GM21528 (cell line): ENCODE measurements around the gene FOXO3.

Experiments used
- ATAC-seq: cut with Tn5 transposase; IDR thresholded peaks from one replicate; pipeline ENCODE4 v1.9.1; 2021; ENCODE audit warnings: mild to moderate bottlenecking, moderate library complexity; ENCODE audit not compliant: unreplicated experiment, low FRiP score

Gene FOXO3

DNA sequence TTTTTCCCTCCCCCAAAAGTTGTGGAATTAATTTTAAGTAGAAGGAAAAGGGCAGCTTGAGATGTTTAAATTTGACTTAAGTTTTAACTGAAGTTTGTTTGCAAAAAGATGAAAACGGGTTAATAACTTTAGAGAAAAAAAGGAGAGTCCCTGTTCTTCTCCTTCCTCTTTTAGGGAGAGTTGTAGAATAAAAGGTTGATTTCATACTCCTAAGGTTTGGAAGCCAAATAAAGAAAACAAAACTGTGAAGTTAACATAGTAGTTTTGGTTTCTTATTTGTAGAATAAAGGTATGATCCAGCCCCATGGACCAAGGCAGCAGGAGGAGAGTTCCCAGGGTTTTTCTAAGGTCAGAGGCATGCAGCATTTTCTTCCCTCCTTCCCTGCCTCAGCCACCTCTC, 33.4 kb downstream of the FOXO3 start:
- ATAC-seq, result no peak

GRCh38 chr6:108594640-108595039, 33.9 kb downstream of the FOXO3 start:
- ATAC-seq, result no peak

- ATAC-seq, result no peak
Measured at GRCh38 chr6:108596956-108597355, 36.2 kb downstream of the FOXO3 start.

- ATAC-seq, result no peak
Measured at GRCh38 chr6:108597572-108598304, 37.0 kb downstream of the FOXO3 start.

DNA sequence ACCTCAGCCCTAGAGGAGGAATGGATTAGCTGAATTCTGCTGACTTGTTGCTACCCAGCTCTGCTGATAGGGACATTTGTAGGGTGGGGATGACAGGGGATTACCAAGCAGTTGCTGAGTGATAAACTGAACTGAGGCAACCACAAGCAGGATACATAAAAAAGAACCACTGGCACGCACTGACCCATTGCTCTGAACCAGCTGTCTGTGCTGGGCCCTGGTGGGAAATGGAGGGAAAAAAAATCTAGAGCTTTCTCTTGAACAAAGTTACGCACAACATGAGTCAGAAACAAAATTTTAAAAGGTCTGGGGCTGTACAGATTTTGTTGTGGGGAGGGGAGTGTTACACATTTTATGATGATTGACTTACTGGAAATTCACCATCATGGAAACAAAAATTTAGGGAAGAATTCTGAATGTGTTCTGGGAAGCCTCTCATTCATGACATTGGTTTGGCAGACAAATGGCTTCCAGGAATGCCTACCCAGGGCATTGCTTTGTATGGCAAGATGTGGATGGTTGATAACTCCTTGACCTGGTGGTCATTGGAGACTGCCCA, 37.7 kb downstream of the FOXO3 start:
- peak; percentile 79 for ATAC-seq

DNA sequence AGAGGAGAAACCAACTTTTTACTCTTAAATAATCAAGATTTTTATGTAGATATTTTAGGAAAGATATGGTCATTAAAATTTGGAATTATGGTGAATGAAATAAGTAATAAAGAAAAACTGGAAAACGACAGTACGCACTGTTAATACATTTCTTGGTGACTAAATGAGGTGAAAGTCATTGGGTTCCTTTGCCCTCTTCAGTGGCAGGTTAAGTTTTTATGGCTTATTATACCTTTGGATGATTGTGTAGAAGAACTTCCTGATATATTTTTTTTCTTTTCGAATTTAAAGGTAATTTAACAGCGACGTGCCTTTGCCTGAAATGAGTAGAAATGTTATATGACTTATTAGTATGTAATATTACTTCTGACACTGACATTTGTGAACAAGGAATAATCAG, 43.4 kb downstream of the FOXO3 start:
- ATAC-seq, result no peak

DNA sequence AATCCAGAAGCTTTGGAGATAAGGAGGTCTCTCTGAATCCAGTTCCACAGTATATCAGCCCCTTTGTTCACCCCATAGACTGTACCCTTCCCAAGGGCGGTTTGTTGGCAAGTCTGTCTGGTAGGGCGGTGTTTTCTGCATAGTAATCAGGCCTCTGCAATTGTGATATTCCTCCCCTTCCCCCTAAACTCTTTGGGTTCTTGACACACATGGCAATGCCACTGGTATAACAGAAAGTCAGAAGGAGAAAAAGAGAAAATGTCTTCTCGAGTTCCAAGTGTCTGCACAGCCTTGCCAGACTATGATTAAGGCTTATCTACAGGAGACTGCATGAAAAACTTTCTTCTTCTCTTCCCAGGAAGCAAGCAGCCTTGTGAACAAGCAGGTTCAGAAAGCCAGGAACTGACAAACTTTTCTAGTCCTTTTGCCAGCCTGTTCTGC, 45.6 kb downstream of the FOXO3 start:
- no peak for ATAC-seq

GRCh38 chr6:108608453-108609275, 47.9 kb downstream of the FOXO3 start:
- ATAC-seq, result no peak

GRCh38 chr6:108609276-108609769, 48.6 kb downstream of the FOXO3 start:
- ATAC-seq, result no peak

GRCh38 chr6:108610270-108610839, 49.6 kb downstream of the FOXO3 start:
- no peak for ATAC-seq

DNA sequence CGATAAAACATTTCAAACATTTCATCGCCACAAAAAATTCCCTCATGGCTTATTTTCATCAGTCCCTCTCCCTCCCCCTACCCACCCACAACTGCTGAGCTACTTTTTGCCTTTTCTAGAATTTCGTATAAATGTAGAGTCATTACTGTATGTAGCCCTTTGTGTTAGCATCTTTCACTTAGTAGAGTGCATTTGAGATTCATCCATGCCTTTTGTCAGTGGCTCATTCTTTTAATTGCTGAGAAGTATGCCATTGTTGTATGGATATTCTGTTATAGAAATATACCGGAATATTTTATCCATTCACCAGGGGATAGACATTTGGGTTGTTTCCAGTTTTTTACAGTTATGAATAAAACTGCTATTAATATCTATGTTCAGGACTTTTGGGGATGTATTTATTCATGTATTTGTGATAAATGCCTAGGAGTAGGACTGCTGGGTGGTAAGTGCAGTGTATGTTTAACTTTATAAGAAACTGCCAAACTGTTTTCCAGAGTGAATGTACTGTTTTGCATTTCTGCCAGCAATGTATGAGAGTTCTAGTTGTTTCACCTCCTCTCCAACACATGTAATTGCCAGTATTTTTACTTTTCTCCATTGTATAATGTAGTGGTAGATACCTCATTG, 50.4 kb downstream of the FOXO3 start:
- no peak for ATAC-seq

DNA sequence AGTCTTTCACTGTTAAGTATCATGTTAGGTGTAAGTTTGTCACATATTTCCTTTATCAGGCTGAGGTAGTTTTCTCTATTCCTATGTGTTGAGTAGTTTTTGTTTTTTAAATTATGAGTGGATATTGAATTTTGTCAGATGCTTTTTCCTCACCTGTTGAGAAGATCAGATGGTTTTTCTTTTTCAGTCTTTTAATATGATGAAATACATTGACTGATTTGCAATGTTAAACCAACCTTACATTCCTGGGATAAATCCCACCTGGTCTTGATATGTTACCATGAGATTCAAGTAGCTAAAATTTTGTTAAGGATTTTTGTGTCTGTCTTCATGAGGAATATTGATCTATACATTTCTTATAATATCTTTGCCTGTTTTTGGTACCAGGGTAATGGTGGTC, 52.1 kb downstream of the FOXO3 start:
- ATAC-seq, result no peak

GRCh38 chr6:108616544-108616943, 55.8 kb downstream of the FOXO3 start:
- ATAC-seq, result no peak

GRCh38 chr6:108616973-108617372, 56.3 kb downstream of the FOXO3 start:
- no peak for ATAC-seq

DNA sequence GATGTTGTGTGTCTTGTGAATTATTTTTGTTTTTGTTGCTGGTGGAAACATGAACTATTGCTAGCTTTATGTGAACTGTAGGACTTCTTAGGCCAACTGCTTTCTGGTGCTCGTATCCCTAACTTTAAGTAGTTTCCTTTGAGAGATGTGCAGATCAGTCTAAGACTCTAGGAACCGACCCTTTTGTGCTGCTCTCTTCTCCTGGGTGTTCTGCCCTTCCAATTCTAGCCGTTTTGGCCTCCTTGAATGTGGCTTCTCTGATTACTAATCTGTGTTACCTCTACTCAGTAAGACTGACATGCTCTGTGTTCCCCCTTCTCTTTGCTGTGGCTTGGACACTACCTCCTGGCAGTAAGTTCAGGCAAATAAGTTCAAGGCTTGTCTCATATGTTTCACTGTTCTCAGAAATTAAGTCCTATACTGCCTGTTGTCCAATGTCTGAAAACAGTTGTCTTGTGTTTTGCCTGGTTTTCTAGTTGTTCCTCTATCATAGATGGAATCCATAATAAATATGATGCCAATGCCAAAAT, 58.0 kb downstream of the FOXO3 start:
- no peak for ATAC-seq

DNA sequence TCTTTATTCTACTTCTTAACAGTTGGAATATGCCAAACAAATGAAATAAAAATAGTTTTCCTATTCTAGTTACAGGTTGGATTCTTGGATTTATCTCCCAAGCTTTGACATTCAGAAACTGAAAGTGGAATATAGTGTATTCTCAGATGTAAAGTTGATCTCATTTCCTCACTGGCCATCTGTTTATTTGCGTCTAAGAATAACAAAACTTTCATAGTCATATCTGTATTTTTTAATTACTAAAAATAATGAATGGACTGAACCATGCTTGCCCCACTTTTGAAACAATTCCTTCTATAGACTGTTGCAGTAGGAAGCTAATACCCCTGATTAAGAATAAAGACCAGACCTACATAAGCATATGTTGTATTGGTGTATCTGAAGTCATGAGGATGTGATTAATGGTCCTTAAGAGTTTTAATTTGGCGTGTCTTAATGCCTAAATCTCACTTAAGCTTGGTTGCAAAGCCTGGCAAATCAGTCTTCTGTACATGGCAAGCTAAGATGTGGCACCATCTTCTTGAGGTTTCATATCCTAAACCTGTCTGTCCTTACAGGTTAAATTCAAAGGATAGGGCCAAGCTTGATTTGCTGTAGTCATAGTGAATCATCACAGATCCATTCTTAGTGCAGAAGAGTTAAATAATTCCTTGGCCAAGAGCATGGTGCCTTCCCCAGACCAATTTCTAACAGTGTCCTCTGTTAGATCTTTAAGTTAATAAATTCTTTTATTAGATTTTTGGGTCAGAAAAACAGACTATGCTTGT, 58.9 kb downstream of the FOXO3 start:
- ATAC-seq, result no peak

DNA sequence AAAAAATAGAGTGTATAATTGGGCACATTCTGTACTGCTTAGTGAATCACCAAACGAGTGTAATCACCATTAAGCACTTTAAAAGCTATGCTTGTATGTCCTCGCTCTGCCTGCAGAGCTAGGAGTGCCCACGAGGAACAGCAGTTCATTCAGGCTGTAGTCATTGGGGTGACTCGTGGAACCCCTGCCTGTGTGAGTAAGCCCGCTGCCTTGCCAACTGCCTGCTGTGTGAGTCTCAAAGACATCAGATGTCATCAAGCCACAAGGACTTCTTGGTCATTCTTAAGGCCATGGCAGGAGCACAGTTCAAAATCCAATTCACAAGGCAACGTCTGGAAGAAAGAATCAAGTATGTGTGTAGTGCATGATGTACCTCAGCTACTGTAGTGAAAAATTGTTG, 60.4 kb downstream of the FOXO3 start:
- no peak for ATAC-seq

DNA sequence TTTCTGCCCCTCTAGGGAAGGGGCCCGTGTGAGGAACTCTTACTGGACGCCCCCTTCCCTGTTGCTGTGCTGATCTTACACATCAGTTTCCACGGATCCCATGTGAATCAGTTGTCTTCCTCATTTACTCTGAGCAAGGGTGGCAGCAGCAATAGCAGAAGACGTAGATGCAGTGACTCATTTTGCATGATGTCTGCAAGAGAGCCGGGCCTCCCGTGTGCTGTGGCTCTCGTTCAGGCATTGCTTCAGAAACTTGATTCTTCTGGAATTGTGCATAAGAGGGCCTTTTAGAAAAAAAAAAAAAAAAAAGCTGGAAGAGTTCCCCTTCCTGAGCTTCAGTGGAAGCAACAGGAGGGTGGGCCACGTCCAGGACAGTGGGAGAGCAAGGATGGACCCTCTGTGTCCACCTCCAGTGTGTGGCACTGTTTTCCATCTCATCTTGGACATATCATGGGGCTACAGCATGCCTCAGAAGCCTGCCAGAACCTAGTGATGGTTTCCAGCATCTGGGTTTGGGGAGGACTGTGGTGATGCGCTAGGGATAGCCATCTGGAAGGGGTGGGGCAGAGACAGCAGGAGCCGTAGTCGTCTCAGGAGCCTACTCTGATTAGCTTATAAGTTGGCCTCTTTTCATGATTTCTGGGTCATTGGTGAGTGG, 62.1 kb downstream of the FOXO3 start:
- ATAC-seq, result no peak

GRCh38 chr6:108623995-108624394, 63.3 kb downstream of the FOXO3 start:
- no peak for ATAC-seq
